ENCODE data around the gene HAP1. TPM values are rescaled to one million over a fixed set of nuclear protein-coding genes. Genes with fewer than 3 reads are reported as not detected.

HAP1 gene
- polyA plus RNA-seq, 1 donor, result 0.05 TPM

DNA sequence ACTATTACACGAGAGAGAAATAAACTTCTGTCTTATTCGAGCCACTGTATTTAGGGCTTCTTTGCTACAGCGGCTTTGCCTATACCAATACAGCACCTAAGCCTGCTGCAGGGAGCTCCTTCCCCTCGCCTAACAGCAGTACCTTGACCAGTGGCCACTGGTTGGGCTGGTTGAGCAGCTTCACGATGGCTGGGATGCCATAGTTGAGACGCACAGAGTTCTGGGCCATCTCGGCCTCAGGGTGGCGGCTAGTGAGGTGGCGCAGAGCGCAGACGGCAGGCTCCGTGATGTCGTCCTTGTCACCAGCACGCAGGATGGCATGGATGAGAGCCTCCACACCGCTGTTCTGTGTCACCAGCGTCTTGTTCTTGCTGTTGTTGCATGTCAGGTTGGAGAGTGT is 28.4 kb upstream of the HAP1 start:
- no peak for DNase-seq

GRCh38 chr17:41762391-41762790 is 27.9 kb upstream of the HAP1 start:
- no peak for DNase-seq

DNA sequence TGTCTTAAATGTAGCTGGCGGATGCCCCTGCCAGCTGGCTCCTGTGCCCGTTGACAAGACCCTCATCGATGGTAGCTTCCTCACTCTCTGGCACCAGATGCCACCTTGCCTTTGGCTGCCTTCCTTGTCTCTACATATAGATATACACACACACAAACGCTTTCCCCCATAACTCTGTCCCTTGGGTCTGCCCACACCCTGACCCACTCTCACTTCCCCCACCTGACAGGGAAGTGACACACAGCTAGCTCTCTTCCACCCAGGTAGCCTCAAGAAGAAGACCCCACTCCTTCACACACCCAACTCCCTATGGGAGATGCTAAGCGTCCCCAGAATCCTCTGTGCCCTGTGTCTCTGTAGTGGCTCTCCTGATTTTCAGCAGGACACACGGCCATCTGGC is 26.4 kb upstream of the HAP1 start:
- no peak for DNase-seq

DNA sequence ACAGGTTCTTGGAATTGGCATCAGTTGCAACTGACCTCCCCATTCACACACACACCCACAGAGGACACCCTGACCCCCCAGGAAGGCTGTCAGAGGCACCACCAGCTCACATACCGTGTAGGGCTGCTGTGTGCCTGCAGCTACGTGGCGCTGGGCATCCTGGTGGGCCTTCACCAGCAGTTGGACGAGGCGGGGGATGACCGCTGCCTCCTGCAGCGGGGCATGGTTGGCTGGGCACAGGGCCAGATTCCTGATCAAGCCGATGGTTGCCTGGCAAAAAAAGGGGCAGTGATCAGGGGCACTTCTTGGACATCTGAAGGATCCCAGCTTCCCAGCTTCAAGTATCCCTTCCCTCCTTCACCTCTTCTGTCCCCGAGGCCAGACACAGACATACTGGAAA is 24.2 kb upstream of the HAP1 start:
- no peak for DNase-seq

DNA sequence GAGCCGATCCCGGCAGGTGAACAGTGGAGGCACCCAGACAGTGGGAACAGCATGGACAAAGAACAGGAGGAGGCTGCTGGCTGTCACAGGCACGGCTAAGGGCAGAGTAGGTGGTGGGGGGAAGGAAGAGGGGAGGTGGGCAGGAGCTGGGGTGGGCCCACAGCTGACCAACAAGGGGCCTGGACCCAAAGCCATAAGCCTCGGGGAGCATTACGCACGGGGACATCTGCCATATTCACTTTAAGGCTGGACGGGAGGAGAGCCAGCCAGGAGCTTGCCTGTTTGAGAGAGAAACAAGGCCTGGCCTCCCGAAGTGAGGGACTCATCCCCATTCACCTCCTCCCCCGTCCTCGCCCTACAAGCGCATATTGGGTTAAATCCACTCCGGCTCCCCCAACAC is 19.6 kb upstream of the HAP1 start:
- no peak for DNase-seq

- DNase-seq, result no peak
Observed at GRCh38 chr17:41751288-41751687, 16.8 kb upstream of the HAP1 start.

GRCh38 chr17:41750862-41751261 is 16.4 kb upstream of the HAP1 start:
- DNase-seq, result no peak

DNA sequence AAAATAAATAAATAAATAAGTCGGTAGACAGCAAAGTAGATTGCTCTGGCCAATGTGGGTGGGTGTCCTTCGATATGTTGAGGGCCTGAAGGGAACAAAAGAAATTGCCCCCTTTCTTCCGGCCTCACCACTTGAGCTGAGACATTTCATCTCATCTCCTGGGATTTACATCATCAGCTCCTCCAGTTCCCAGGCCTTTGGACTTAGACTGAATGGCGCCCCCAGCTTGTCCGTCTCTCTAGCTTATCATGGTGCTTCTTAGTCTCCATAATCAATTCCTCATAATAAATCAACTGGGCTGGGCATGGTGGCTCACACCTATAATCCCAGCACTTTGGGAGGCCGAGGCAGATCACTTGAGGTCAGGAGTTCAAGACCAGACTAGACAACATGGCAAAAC is 13.8 kb upstream of the HAP1 start:
- DNase-seq, result no peak

- DNase-seq, result no peak
Observed at GRCh38 chr17:41741709-41742108, 7.3 kb upstream of the HAP1 start.

DNA sequence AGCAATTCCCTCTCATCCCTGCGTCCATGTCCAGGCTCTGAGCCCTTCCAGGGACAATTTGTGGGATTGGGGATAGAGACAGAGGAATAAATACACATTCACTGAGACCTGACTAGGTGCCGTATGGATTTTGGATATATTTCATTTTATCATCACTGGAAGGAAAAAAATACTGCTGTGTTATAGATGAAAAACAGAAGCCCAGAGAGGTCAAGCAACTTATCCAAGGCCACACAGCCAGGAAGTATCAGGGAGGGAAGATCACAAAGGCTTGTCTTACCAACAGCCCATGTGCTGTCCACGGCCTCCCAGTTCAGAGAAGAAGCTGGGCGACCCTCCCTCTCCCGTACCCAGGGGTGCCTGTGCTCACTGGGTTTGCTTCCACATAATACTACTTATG is 6.1 kb upstream of the HAP1 start:
- no peak for DNase-seq

DNA sequence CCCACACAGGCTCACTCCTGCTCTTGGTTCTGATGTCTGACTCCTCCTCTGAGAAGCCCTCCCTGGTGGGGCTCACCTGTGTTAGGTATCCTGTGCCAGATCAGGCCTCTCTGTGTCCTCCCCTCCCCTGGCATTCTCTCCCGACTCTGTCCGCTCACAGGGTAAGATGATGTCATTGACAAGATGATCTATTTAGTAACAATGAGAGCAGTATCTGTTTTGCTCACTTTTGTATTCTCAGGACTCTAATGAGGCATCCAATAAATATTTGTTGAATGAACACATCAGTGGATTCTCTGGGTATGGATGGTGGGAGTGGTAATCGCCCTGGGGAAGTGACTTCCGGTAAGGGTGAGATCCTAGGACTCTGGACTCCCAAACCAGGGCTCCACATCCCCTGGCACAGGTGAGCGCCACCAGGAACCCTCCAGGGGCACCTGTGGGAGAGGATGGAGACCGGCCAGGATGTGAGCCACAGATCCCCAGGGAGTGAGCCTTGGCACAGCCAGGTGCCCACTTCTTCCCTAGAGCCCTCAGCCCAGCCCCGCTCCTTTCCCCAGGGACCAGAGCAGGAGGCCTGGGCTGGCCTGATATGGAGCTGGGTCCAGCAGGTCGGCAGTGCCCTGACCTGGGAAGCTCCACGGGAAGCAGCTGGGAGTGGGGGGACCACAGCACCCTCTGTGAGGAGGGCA is 5.4 kb upstream of the HAP1 start:
- no peak for DNase-seq

DNA sequence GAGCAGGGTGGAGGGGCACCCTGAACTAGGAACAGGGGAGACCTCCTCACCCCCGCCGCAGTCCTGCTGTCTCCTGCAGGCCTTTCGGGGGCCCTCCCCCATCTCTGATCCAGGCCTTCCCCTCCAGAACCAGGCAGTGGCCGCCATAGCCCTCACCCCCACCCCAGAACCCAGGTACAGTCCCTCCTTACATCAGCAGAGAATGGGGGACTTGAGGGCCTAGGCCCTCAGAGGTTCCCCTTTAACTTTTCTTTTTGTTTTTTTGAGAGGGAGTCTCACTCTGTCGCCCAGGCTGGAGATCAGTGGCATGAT is 4.3 kb upstream of the HAP1 start:
- DNase-seq, result no peak

DNA sequence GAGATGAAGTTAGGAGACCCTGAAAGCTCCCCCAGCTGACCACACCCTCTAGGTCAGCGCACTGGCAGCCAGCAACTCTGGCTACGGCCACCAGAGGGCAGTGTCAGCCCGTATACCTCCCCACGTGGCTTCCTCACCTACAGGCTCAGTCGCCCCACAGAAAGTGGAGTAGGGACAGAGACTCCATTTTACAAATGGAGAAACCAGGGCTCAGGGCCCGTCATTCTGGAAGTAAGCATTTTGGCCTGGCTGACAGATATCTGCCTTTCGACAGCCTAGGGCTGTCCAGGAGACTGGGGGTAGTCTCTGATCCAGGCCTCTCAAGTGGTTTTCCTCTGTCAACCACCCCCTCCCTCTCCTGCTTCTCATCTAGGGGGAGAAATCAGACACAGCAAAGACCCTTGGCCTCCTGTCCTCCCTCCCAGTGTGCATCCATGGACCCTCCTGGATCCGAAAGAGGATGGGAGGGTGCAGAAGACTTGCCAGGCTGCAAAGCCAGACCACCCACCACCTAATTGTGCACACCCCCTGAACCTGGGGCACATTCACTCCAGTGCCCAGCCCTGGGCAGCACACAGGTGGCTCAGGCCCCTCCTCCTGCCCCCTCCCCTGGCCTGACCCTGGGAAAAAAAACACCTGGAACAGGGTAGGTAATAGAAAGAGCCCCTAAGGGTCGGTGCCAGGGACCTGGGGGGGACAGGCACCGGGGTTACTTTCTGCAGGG is 3.8 kb upstream of the HAP1 start:
- peak; percentile 83 for DNase-seq

DNA sequence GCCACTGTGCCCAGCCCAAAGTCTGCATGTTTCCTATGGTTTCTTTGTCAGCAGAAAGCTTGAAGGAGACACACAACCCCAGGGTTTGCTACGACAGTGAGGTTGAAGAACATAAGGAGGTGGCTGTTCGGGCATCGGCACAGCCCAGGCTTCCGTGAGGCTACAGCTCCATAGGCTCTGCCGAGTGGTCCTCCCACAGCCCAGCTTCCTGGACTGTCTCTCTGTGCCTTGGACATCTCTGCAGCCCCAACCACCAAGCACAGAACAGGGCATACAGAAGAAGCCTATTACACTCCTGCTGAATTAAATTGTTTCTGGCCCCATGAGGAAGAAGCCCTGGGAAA is 3.2 kb upstream of the HAP1 start:
- no peak for DNase-seq

DNA sequence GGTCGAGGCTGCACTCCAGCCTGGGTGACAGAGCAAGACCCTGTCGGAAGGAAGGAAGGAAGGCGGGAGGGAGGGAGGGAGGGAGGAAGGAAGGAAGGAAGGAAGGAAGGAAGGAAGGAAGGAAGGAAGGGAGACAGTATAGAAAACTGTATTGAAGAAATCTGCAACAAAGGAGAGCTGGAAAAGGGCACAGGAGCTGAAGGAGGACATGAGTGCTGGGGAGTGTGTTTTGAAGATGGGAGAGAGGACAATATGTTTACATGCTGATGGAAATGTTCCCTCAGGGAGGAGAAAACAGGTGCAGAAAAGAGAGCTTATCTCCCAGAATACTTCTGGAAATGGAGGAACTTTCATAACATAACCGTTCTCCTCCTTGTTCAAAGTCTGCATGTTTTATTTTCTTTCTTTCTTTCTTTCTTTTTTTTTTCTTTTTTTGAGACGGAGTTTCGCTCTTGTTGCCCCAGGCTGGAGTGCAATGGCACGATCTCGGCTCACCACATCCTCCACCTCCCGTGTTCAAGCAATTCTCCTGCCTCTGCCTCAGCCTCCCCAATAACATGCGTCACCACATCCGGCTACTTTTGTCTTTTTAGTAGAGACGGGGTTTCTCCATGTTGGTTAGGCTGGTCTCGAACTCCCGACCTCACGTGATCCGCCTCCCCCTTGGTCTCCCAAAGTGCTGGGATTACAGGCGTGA is 2.7 kb upstream of the HAP1 start:
- no peak for DNase-seq

DNA sequence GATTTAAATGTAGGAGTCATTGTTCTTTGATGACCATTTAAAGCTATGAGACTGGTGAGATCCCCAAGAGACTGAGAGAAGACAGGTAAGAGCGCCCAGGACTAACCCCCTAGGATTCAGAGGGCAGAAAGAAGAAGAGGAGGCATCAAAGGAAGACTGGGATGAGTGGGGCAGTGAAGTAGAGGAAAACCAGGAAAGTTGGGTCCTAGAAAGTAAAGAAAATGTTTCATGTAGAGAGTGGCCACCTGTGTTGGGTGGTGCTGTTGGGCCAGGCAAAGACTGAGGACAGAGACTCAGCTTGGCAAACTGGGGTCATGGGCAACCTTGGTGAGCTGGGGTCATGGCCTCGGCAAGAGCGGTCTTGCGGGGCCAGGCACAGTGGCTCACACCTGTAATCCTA is 1.3 kb upstream of the HAP1 start:
- DNase-seq, result no peak

- DNase-seq, result no peak
Observed at GRCh38 chr17:41734949-41735313, 488 bp upstream of the HAP1 start.

DNA sequence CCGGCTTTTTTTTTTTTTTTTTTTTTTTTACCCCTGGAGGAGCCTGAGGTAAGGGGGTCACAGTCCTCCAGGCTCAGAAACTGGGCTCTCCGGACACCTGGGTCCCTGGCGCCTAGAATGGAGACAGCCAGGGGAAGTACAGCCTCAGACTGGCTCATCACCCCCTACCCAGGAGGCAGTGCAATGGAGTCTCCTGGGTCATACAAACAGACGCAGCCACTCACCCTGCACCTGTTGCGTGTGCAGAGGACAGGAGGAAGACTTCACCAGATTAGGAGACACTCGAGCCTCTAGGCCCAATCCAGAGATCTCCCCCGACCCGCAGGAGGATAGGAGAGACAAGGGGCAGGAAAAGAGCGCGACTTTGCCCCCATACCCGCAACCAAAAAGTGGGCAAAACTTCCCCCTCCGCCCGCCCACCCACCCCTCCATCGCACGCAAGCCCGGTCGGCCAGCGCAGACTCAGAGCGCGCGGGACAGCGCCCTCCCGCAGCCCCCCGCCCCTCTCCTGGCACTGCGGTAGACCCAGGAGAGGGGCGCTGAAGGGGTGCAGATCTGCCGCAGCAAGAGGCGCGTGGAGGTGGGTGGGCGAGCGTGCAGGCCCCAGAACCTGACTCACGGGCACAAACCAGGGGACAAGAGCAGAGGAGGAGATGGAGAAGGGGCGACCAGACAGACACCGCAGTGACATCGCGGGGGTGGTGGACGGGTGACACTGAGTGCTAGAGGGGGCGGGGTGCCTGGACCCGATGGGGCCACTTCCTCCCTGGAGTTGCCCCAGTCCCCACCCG is 900 bp downstream of the HAP1 start:
- no peak for DNase-seq

DNA sequence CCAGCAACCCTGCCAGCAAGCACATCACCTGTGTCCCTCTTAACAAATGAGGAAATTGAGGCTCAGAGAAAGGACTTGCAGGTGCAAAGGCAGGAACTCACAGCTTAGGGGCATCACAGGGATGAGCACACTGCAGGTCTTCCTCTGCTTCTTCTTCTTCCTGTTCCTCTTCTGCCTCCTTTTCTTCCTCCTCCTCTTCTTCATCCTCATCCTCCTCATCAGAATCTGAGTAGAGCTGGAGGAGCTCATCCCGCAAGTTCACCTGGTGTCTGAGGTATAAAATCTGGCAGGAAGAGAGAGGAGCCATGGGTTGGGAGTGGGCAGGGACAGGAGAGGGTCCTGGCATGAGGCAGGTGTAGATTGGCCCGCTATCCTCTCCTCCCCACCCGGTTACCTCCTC is 2.6 kb downstream of the HAP1 start:
- DNase-seq, result no peak

DNA sequence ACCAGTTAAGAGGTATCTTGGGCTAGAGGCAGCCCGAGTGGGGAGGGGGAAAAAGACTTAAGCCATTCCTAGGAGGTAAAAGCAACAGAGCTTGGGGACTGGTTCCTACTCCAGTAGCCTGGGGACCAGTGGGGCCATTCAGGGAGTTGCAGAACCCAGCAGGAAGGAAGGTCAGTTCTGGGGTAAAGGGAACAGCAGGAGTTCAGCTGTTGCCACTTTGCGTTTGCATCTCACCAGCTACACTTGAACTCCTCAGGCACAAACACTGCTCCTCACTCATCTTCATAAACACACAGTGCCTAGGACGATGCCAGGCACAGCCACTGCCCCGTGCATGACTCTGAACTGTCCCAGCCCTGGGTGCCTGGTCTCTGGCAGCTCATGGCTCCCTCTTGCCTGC is 4.0 kb downstream of the HAP1 start:
- no peak for DNase-seq

DNA sequence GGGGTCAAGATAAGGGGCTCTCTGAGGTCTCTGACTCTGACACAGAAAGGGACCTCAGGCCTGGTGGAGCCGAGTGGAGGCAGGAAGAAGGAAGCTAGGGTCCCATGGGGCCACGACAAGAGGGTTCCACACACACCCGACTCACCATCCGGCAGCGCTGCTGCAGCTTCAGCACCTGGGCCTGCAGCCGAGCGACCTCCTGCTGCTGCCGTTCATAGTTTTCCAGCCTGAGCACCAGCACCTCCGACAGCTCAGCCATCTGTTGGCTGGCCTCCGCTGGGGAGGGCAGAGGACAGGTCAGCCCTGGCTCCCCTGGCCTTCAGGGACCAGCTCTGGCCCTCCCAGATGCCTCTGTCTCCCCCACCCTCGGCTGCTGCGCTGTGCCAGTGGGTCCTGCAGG is 6.4 kb downstream of the HAP1 start:
- DNase-seq, result no peak

DNA sequence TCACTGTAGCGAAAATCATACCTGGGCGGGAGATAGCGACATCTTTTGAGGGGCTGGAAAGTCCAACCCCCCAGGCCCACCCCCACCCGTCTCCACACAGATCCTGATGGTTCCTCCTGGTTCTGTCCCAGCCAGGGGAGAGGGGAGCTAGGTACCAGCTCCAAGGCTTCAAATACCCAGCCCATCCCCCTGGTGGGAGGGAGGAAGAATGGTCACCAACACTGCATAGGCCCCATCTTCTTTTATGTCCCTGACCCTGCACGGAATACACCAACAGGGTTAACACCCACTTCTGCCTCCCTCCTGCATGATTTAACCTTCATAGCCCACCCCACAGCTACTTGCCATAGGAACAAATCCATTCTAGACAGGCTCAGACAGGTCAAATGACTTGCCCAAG is 9.3 kb downstream of the HAP1 start:
- no peak for DNase-seq

- no peak for DNase-seq
Observed at GRCh38 chr17:41724476-41725050, 9.9 kb downstream of the HAP1 start.
